ENCODE data around the gene TRMT61A.
"Not testable (repeated sequence)": the region's sequence is repeated elsewhere in the genome, so short reads cannot be mapped to it uniquely, and the experiment has no call there.

The TRMT61A gene

GRCh38 chr14:103523575-103523954 lies 5.4 kb upstream of the TRMT61A start:
- DNase-seq = no peak

DNA sequence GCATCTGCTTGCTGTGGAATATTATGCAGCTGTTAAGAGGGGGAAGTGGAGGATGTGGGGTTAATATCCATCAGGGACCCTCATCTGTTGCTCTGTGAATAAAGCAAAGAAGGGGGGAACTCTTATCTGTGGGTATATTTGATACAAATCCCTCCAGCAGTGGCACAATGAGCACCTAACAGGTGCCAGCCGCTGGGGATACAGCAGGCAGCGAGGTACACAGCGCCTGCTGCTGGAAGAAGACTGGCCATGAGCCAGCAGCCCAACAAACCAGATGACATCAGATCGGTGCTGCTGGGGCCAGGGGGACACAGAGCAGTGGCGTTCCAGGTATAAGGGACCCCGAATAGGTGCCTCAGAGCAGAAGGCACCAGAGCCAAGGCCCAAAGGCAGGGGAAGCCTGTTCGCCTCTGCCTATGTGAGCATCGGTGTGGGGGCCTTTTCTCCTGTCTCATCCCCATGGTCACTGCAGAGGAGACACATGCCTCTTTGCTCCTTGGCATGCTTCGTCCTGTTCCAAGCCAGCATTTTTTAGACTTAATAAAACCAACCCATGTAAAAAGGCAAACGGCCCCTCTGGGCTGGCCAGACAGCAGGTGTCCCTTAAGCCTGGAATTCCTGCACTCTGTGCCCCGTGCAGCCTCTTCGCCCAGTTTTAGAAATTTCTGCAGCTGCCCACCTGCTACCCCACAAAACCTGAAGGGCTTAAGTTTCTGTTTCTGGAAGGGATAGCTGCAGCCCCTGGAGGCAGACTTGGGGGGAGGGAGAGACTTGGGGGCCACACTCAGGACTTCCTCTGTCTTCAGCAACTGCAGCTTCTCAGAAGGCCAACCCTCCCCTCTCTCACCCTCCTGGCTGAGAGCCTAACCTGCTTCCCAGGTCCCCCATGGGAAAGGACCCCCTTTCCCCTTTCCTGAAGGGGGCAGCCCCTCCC lies 4.7 kb upstream of the TRMT61A start:
- no peak for DNase-seq

GRCh38 chr14:103525430-103526246 lies 3.4 kb upstream of the TRMT61A start:
- DNase-seq = not testable (repeated sequence)

- DNase-seq = peak; percentile 40
These were observed 2.6 kb upstream of the TRMT61A start for GRCh38 chr14:103526247-103526913.

DNA sequence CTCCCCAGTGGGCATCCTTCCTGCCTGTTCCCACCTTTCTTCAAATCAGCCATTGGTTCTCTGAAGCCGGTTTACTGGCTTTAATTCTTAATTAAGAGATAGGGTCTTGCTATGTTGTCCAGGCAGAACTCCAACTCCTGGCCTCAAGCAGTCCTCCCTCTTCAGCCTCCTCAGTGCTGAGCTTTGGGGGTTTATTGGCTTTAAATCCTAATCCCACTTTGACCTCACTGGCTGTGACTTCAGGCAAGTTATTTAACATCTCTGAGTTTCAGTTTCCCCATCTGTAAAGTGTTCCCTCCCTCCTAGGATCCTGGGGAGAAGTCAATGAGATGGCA lies 2.1 kb upstream of the TRMT61A start:
- no peak for DNase-seq

GRCh38 chr14:103527408-103528145 lies 1.4 kb upstream of the TRMT61A start:
- peak; percentile 74 for DNase-seq

DNA sequence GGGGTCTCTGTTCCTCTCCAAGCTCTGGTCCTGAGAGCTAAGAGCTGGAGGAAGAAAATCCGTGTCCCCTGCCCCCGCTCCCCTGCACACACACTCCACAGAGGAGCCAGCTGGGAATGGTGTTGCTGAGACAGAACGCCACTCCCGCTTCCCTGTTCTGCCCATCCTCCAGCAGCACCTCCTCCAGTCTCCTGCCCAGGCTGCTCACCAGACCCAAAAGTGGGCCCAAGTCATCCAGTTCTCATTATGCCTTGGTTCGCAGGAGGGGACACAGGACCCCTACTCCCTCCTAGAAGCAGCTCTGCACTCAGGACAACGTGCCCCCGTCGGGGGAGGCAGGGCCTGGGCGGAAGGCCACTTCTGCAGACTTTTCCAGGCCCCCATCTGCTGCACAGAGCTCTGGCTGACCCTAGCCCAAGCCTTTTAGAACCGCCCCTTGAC lies 830 bp upstream of the TRMT61A start:
- no peak for DNase-seq

GRCh38 chr14:103529383-103530365 lies 678 bp downstream of the TRMT61A start:
- DNase-seq = no peak

DNA sequence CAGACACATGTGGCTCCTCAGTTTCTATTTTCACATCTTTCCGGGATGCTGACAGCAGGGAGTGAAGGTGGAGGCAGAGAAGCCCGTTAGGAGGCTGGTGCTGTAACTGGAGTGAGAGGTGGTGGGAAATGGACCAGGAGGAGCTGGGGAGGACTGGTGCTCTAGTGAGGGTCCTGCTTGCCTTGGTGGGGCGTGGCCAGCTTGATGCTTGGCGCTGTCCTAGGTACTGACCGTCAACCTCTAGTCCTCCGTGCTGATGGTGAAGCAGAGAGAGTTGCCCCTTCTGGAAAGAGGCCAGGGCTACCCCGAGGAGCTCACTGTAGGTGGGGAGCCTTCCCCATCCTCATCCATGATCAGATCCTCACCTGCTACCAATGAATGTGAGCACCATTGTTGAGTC lies 1.4 kb downstream of the TRMT61A start:
- no peak for DNase-seq

DNA sequence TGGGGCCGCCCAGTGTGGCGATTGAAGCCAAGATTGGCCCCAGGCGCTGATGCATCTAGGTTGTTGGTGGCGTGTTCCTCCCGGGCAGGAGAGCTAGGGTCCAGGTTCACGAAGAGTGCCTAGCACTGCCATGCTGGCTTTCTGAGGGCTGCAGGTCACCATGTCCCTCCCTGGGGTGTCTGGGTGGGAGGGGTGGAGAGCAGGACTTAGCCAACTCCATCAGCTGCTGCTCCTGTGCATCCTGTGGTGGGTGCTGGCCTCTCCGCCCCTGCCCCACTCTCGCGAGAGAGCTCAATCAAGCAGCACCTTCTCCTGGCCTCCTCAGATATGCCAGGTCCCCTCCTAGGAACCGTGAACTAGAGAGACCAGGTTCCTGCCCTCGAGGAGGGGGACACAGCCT lies 1.8 kb downstream of the TRMT61A start:
- no peak for DNase-seq

- DNase-seq = no peak
These were observed 2.6 kb downstream of the TRMT61A start for GRCh38 chr14:103531421-103532215.

GRCh38 chr14:103532216-103533136 lies 3.5 kb downstream of the TRMT61A start:
- DNase-seq = no peak

GRCh38 chr14:103533137-103533998 lies 4.4 kb downstream of the TRMT61A start:
- DNase-seq = no peak

DNA sequence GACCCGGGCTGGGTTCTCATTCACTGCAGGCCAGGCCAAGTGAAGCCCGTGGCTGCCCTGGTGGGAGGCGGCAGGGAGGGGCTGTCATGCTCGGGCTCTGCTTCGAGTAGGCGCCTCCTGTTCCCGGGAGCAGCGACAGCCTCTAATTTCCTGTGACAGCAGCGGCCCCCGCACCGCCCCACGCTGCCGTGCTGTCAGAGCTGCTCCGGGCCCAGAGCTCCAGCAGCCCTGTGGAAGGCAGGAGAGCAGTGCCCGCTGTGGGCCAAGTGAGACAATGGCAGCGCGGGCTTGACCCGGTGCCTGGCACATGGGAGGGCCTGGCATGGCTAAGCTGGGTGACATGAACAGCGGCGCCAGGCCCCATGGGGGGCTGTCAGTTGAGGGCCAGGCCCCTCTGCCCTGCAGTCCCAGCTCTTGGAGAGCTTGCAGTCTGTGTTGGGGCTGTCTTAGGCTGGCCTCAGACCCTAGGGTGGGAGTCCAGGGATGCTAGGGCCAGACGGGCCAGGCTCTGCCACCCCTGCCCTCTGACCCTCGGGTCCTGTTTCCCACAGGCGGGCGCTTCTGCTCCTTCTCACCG lies 5.1 kb downstream of the TRMT61A start:
- no peak for DNase-seq

DNA sequence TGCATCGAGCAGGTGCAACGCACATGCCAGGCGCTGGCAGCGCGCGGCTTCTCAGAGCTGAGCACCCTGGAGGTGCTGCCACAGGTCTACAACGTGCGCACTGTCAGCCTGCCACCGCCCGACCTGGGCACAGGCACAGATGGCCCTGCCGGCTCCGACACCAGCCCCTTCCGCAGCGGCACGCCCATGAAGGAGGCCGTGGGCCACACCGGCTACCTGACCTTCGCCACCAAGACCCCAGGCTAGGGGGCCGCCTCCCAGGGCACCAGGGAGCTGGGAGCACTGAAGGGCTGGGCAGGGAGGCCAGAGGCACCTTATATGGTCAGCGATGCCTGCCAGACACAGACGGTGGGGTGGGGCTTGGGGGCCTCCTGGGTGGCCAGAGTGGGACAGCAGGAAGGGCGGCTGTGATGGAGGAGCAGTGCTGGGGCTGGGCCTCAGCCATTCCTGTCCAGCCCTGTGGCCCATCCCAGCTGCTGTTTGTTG lies 5.6 kb downstream of the TRMT61A start:
- DNase-seq = no peak

DNA sequence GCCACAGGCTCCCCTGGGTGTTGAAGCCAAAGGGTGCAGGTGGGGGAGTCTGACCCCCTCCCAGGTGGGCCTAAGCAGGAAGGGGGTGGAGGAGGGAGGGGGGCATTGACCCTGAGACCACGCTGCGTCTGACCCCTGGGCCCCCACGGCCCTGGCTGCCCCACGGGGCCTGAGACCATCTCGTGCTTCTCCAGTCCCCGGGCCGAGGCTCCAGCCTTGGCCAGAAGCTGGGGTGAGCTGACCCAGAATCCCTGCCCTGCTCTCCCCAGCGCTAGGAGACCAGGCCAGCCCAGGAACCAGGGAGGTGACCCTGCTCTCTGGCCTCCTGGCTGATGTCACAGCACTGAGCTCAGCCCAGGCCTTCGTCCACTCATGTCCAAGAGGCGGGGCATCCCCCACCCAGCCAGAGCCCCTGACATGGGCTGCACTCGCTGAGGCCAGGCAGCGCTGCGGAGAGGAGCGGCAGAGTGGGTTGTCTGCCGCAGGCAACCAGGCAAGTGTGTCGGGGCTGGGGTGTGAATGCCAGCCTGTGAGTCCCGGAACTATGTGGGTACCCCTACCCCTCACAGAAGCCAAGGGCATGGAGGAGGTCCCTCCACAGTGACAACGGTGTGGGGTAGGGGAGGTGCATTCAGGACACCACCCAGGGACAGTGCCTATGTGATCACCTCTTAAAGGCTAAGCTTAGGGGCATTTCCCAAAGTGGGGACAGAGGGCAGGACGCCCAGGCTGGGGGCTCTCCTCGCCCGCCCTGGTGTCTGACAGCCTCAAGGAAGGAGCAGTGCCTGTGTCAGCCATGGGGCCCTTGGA lies 6.3 kb downstream of the TRMT61A start:
- no peak for DNase-seq

Measured in CD4-positive, alpha-beta T cell treated with Interleukin-15 for 1 hour (primary cell).